NCI-H2029 treated with DMSO at 0.1 percent for 48 hours (cell line): ENCODE measurements around the gene ATXN2.
"Not testable (repeated sequence)": the region's sequence is repeated elsewhere in the genome, so short reads cannot be mapped to it uniquely, and the experiment has no call there.

Experiments
- DNase-seq: peaks from one replicate; lab custom pipeline; 2025; lab: John Stamatoyannopoulos, UW

The ATXN2 gene

DNA sequence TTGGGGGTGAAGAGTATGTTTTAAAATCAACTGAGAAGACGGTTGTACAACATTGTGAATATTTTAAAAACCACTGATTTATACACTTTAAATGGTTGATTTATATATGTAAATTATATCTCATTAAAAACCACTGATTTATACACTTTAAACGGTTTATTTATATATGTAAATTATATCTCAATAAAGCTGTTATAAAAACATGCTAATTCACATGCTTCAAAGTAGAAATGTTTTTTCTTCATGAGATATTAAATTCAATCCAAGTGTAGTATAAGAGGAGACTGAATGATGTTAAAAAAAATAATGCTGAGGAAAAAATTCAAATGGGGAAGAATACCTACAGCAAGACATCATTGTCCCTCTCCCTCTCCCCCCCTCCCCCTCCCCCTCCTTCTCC is 92.9 kb downstream of the ATXN2 start:
- no peak for DNase-seq

- DNase-seq = no peak
Observed at GRCh38 chr12:111505601-111506036, 93.5 kb downstream of the ATXN2 start.

- DNase-seq = no peak
Observed at GRCh38 chr12:111503116-111503515, 96.0 kb downstream of the ATXN2 start.

DNA sequence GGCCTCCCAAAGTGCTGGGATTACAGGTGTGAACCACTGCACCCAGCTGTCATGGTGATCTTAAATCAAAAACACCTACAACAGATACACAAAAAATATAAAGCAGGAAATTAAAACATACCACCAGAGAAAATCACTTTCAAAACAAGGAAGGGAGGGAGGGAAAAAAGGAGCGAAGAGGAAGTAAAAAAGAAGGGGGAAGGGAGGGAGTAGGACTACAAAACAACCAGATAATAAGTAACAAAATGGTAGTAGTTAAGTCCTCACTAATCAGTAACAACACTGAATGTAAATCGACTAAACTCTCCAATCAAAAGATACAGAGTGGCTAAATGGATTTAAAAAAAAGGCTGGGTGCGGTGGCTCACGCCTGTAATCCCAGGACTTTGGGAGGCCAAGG is 104.4 kb downstream of the ATXN2 start:
- no peak for DNase-seq

DNA sequence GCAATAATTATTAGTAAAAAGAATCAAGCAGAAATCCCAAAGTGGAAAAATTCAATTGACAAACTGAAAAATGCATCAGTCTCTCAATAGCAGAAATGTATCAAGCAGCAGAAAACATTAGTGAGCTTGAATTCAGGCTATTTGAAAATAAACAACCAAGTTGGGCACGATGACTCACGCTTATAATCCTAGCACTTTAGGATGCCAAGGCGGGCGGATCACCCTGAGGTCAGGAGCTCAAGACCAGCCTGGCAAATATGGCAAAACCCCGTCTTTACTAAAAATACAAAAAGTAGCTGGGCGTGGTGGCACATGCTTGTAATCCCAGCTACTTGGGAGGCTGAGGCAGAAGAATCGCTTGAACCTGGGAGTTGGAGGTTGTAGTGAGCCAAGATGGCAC is 106.1 kb downstream of the ATXN2 start:
- DNase-seq = not testable (repeated sequence)

- peak; percentile 0 for DNase-seq
Observed at GRCh38 chr12:111488798-111489197, 110.3 kb downstream of the ATXN2 start.

GRCh38 chr12:111488271-111488670 is 110.8 kb downstream of the ATXN2 start:
- DNase-seq = no peak

- no peak for DNase-seq
Observed at GRCh38 chr12:111482462-111482861, 116.7 kb downstream of the ATXN2 start.

DNA sequence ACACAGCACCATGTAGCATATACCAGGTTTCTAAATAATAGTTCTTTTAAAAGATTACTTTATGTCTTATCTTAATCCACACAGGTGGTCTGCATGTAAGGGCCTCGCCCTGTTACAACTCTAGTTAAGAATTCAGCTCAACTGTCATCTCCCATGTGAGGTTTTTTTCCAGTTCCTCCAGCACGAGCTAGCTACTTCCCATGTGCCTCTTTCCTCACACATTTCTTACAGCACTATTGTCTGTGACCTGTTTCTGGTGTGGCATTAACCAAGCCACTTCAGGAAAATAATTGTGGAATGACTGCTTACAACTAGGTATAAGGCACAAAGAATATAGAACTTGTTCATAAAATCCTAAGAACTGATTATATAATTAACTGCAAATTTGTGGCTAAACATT is 127.9 kb downstream of the ATXN2 start:
- DNase-seq = no peak

GRCh38 chr12:111469401-111469800 is 129.7 kb downstream of the ATXN2 start:
- no peak for DNase-seq

DNA sequence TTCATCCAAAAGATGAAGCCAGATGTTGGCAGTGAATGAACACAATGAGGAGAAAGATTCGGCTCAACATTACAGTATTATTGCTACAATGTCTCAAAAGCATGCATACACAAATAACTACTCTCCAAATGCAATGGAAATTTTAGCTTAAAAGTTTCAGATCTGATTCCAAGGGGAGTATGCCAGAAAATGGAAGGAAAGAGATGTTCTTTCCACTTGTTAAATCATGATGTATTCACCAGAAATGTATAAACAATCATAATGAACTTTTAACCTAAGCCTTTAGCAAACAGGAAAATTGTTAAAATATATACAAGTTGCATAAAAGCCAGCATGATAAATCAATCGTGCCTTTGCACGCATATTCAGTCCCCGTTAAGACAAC is 131.3 kb downstream of the ATXN2 start:
- DNase-seq = no peak

DNA sequence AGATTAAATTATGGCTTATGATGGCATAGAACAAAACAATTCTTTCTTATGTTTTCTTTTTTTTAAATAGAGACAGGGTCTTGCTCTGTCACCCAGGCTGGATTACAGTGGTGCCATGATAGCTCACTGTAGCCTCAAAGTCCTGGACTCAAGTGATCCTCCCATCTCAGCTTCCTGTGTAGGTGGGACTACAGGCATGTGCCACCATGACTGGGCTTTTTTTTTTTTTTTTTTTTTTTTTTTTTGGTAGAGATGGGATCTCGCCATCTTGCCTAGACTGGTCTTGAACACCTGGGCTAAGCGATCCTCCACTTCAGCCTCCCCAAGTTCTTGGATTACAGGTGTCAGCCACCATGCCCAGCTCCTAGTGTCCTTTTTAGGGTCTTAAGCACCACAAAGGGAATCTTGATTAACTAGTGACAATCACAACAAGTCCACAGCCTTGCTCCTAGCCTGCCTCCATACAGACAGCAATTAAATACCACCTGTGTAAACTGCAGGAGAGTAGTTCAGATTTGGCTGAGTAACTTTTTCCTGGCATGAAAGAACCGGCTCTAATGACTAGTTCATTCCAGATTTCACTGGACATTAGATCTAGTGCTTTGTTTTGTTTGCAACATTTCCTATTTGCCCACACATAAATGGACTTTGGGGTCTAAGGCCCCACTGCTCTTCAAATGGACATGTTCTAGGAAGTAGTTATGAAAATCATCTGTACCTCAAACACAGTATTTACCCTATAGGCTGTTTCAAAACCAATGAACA is 131.8 kb downstream of the ATXN2 start:
- peak; percentile 2 for DNase-seq

- DNase-seq = no peak
Observed at GRCh38 chr12:111462210-111462769, 136.8 kb downstream of the ATXN2 start.

DNA sequence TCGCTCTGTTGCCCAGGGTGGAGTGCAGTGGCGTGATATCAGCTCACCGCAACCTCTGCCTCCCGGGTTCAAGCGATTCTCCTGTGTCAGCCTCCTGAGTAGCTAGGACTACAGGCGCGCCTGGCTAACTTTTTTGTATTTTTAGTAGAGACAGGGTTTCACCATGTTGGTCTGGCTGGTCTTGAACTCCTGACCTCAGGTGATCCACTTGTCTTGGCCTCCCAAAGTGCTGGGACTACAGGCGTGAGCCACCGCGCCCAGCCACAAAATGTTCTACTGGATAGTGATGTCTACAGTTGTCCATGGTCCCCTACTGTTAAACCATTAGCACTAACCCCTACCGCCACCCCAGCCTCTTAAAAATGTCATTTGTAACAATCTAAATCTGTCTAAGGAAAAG is 139.0 kb downstream of the ATXN2 start:
- DNase-seq = not testable (repeated sequence)

- DNase-seq = peak; percentile 2
Observed at GRCh38 chr12:111458546-111459172, 140.5 kb downstream of the ATXN2 start.

DNA sequence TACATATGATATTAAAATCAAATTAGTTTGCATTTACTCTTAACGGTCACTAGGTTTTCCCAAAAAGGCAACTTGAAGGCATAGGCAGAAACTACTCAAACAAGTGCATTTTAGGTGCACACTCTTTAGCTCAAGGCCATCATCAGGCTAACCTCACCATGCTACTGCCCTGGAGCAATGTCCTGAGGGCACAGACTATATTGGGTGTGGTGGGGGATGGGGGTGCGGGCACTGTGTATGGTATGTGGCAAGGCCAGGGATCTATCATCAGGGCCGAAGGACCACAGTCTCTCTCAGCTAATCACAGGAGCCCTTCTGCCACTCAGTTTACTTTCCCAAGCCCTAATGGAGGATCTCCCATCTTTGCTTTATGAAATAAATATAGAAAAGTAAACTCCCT is 141.5 kb downstream of the ATXN2 start:
- DNase-seq = no peak

DNA sequence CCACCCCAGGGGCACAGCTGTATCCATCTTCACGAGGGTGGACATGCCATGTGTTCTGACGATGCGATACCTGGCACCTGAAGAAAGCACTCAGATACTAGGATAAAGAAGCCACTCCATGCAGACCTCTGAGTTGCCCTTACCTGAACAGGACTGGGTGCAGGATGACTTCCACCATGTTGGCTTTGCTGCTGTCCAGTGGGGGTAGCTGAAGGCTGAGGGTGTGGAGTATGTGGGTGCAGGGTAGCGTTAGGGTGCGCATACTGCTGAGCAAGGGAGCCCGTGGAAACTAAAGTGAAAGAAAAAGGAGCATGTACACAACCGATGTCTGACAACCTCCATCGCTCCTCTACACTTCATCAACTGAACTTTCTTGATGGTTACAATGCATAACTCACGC is 142.0 kb downstream of the ATXN2 start:
- no peak for DNase-seq

DNA sequence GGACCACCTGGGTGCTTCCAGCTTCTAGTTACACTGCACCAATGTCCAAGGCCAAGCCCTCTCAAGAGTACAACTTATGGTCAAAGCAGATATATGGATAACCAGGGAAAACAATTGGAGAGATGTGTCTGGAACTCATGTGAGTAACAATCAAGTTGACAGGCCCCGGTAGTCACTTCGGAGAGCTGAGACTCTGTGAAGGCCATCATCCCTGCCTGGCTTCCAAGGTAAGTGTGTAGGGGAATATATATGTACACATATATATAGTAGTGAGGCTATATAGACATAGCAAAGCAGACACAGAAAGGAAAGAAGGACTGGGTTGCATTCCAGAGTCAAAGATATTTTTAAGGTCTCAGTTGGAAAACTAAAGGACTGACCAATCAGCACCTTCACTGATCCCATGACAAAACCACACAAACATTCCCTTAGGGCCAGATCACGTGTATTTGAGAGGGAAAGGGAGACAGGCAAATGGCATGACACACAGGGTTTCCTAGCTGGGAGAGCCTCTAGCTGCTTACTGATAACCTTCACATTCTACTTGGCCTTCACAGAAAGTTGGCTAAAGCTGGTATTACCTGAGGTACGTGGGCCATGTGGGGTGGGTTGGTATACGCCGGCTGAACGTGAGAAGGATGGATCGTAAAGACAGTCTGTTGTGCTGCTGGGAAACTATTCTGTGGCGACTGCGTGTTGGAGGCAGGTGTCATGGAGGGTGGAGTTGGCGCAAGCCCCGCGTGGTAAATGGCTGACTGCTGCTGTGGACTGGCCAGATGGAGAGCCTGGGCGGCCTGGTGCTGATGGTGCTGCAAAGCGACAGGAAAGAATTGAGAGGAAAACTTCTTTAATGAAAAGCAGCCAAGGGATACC is 143.4 kb downstream of the ATXN2 start:
- no peak for DNase-seq

DNA sequence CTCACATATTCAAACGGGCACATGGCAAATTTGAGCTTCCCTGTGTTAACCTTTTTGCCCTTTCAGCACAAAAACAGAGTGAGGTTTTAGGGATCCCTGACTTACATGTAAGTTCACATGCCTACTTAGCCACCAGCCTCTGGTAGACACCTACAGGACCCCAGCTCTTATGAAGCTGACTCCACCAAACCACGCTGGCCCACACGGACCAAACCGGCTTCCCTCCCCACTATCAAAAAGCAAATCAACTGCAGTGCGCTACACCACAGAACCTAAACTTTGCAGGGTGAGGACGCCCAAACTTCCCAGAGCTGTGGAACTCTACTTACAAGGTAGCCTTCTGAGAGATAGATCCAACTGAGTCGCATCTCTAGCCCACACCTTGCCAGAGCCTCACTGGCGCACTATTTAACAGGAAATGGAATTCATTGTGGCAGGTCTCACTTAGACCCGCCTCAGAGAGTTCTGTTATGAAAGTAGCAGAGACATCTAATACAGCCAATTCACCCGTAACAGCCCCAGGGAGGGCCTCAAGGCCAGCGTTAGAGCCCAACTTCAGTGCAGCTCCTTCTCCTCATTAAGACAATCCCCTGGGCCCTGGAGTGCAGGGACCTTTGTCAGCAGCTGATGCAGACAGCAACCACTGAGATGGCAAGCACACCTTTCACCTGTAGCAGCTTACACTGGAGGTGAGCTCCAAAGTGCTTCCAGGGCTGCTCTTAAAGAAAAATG is 144.2 kb downstream of the ATXN2 start:
- no peak for DNase-seq

DNA sequence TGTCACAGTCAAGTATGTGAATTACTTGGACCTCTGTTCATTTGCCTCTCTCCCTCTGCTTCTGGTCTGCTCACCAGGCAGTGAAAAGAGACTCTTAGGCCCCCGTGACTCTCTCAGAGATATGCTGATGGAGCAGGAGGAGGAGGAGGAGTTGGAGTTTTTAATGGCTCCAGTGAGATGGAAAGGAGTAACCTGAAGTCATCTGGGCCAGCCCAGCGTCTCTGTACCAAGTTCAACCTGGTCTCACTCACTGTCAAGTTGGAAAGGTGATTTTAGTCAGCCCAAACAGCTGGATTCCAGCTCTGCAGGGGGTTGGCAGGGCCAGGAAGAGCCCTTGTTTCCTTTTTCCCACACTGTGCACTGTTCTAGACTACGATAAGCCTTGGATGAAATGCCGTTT is 144.8 kb downstream of the ATXN2 start:
- no peak for DNase-seq

- DNase-seq = no peak
Observed at GRCh38 chr12:111453071-111453989, 145.8 kb downstream of the ATXN2 start.
